Progenitor cell of endocrine pancreas (in vitro differentiated cells): ENCODE measurements around the gene WDR13. TPM values are rescaled to one million over a fixed set of nuclear protein-coding genes. Genes with fewer than 3 reads are reported as not detected.
"Not testable (repeated sequence)": the region's sequence is repeated elsewhere in the genome, so short reads cannot be mapped to it uniquely, and the experiment has no call there.

Experiments
- DNase-seq: peaks from one replicate; pipeline ENCODE4 v3.0.0; 2021; ENCODE audit warnings: low spot score; ENCODE audit not compliant: unreplicated experiment
- H3K27ac Mint-ChIP-seq: 2 replicates; pipeline ENCODE4 v1.8.0; 2021; ENCODE audit warnings: mild to moderate bottlenecking, moderate library complexity, mixed read lengths
- H3K27me3 Mint-ChIP-seq: 2 replicates; pipeline ENCODE4 v1.8.0; 2021; ENCODE audit warnings: mixed read lengths
- H3K36me3 Mint-ChIP-seq: 2 replicates; pipeline ENCODE4 v1.8.0; 2022; ENCODE audit warnings: mixed read lengths; ENCODE audit not compliant: insufficient read depth
- H3K4me1 Mint-ChIP-seq: 2 replicates; pipeline ENCODE4 v1.8.0; 2021; ENCODE audit warnings: low read depth, mixed read lengths
- H3K4me3 Mint-ChIP-seq: 2 replicates; pipeline ENCODE4 v1.8.0; 2021; ENCODE audit warnings: low read depth, mild to moderate bottlenecking, moderate library complexity, mixed read lengths
- H3K9me3 Mint-ChIP-seq: 2 replicates; pipeline ENCODE4 v1.8.0; 2021; ENCODE audit warnings: low read depth, mixed read lengths
- total RNA-seq: library from RNA; stranded (reverse); gene quantifications from 2 replicates; pipeline ENCODE4 v1.2.1, GENCODE V29; 2021
- TF ChIP-seq, protein P1 (sequence below): fragments of 200-600 bp; sonication (generic); IDR thresholded peaks from one replicate; pipeline ENCODE4 v1.5.0; 2021; ENCODE audit warnings: antibody characterized with exemption, mild to moderate bottlenecking; ENCODE audit not compliant: unreplicated experiment

WDR13 gene
- total RNA-seq, 1 donor from 2014 or later, result 112 TPM

- Mint-ChIP-seq H3K9me3 (peaks cover 10% of the 10 kb centered on the region), H3K27me3 (no peaks in the 10 kb centered on the region), H3K36me3 (no peaks in the 10 kb centered on the region), H3K4me3 (no peak overlapping the region), H3K27ac (no peak overlapping the region), H3K4me1 (no peaks in the 10 kb centered on the region)
- TF ChIP-seq, protein P1, sequence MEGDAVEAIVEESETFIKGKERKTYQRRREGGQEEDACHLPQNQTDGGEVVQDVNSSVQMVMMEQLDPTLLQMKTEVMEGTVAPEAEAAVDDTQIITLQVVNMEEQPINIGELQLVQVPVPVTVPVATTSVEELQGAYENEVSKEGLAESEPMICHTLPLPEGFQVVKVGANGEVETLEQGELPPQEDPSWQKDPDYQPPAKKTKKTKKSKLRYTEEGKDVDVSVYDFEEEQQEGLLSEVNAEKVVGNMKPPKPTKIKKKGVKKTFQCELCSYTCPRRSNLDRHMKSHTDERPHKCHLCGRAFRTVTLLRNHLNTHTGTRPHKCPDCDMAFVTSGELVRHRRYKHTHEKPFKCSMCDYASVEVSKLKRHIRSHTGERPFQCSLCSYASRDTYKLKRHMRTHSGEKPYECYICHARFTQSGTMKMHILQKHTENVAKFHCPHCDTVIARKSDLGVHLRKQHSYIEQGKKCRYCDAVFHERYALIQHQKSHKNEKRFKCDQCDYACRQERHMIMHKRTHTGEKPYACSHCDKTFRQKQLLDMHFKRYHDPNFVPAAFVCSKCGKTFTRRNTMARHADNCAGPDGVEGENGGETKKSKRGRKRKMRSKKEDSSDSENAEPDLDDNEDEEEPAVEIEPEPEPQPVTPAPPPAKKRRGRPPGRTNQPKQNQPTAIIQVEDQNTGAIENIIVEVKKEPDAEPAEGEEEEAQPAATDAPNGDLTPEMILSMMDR, result no peak
- no peak for DNase-seq
These were observed 39.5 kb downstream of the WDR13 start for GRCh38 chrX:48636776-48637175.

GRCh38 chrX:48645669-48646068 is 48.4 kb downstream of the WDR13 start:
- Mint-ChIP-seq H3K27me3 (no peaks in the 10 kb centered on the region), H3K4me1 (no peaks in the 10 kb centered on the region), H3K36me3 (no peaks in the 10 kb centered on the region), H3K9me3 (peaks cover 4% of the 10 kb centered on the region), H3K27ac (no peak overlapping the region), H3K4me3 (no peak overlapping the region)
- no peak for DNase-seq
- TF ChIP-seq, protein P1, result no peak

DNA sequence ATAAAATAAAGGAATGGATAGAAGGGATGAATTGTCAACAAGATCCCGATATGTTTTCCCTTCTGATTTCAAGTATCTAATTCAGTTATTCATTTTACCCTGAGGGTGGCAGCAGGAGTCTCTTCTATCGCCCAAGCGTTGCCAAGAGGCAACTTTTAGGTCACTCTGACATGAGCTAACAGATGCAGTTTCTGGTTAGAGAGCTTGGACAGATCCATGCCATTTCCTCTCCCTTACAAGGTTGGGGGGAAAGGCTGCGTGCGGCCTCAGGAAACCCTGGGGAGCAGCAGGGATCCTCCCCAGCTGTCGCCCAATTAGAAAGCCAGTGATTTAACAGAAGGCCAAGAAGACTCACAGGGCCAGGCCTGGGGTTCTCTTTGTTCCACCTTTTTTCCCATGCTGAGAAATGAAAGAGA is 51.1 kb downstream of the WDR13 start:
- Mint-ChIP-seq H3K4me3 (no peak overlapping the region), H3K36me3 (no peaks in the 10 kb centered on the region), H3K27ac (no peak overlapping the region), H3K27me3 (peaks cover 5% of the 10 kb centered on the region), H3K4me1 (no peaks in the 10 kb centered on the region), H3K9me3 (peaks cover 7% of the 10 kb centered on the region)
- DNase-seq, result no peak
- TF ChIP-seq, protein P1, result peak; percentile 36

GRCh38 chrX:48649102-48649501 is 51.8 kb downstream of the WDR13 start:
- Mint-ChIP-seq H3K36me3 (no peaks in the 10 kb centered on the region), H3K27me3 (peaks cover 8% of the 10 kb centered on the region), H3K4me1 (no peaks in the 10 kb centered on the region), H3K4me3 (no peak overlapping the region), H3K9me3 (peaks cover 10% of the 10 kb centered on the region), H3K27ac (no peak overlapping the region)
- TF ChIP-seq, protein P1, result no peak
- DNase-seq, result no peak

GRCh38 chrX:48652055-48652579 is 54.8 kb downstream of the WDR13 start:
- not testable (repeated sequence) for H3K36me3 Mint-ChIP-seq, DNase-seq, H3K27ac Mint-ChIP-seq, H3K4me3 Mint-ChIP-seq, H3K4me1 Mint-ChIP-seq
- Mint-ChIP-seq H3K27me3 (peaks cover 15% of the 10 kb centered on the region), H3K9me3 (peaks cover 17% of the 10 kb centered on the region)

- peak overlapping the region; percentile 2 for H3K4me3 Mint-ChIP-seq
- H3K4me1 Mint-ChIP-seq, H3K36me3 Mint-ChIP-seq, H3K27ac Mint-ChIP-seq, DNase-seq: not testable (repeated sequence)
- peaks cover 15% of the 10 kb centered on the region for H3K27me3 Mint-ChIP-seq
- H3K9me3 Mint-ChIP-seq, result peaks cover 17% of the 10 kb centered on the region
These were observed 57.5 kb downstream of the WDR13 start for GRCh38 chrX:48654746-48655145.

Other genes with a start within 250 kb of the WDR13 start
- gene SSX3, start 240.8 kb upstream of the WDR13 start, total RNA-seq, result not detected in 2 replicates
- gene SSX4, start 214.0 kb upstream of the WDR13 start, total RNA-seq, result not detected in 2 replicates
- gene SSX4B, start 185.5 kb upstream of the WDR13 start, total RNA-seq, result not detected in 2 replicates
- 0.33 and 0.74 TPM in 2 replicates for gene SLC38A5, start 127.2 kb upstream of the WDR13 start, total RNA-seq
- 40.5 and 41.8 TPM in 2 replicates for gene FTSJ1, start 121.3 kb upstream of the WDR13 start, total RNA-seq
- gene PORCN, start 88.5 kb upstream of the WDR13 start, total RNA-seq, result 6.5 and 8.3 TPM in 2 replicates
- 73.1 and 81.9 TPM in 2 replicates for gene EBP, start 75.7 kb upstream of the WDR13 start, total RNA-seq
- 12.6 and 14.5 TPM in 2 replicates for gene TBC1D25, start 57.8 kb upstream of the WDR13 start, total RNA-seq
- gene RBM3, start 23.0 kb upstream of the WDR13 start, total RNA-seq, result 140 and 169 TPM in 2 replicates
- gene WAS, start 86.3 kb downstream of the WDR13 start, total RNA-seq, result 0.62 and 1.2 TPM in 2 replicates
- gene SUV39H1, start 99.2 kb downstream of the WDR13 start, total RNA-seq, result 7.4 and 8.2 TPM in 2 replicates
- gene GLOD5, start 164.3 kb downstream of the WDR13 start, total RNA-seq, result not detected in 2 replicates
- gene GATA1, start 189.1 kb downstream of the WDR13 start, total RNA-seq, result not detected in 2 replicates
- 234 and 261 TPM in 2 replicates for gene HDAC6, start 204.6 kb downstream of the WDR13 start, total RNA-seq
- 0.31 TPM in 1 of 2 replicates, not detected in the other for gene ERAS, start 229.0 kb downstream of the WDR13 start, total RNA-seq
- gene PCSK1N, start 238.1 kb downstream of the WDR13 start, total RNA-seq, result 55.4 and 58.3 TPM in 2 replicates